K562 (cell line): Measurements from ENCODE around the gene VGF. TPM values are rescaled to one million over a fixed set of nuclear protein-coding genes. Genes with fewer than 3 reads are reported as not detected.
A peak's percentile ranks its signal among the peaks of the same experiment; 100 is the strongest.

Experiments used
- CHCHD3 ChIP-seq: fragments of 250-450 bp; sonication (Bioruptor Pico); IDR thresholded peaks from 2 replicates; pipeline ENCODE4 v2.1.2; 2022; ENCODE audit warnings: mild to moderate bottlenecking
- CTBP1 ChIP-seq: fragments of 450-650 bp; IDR thresholded peaks from 2 replicates; pipeline ENCODE4 v1.6.1; 2016; ENCODE audit warnings: borderline replicate concordance
- GTF2A2 ChIP-seq: IDR thresholded peaks from 2 replicates; pipeline ENCODE4 v1.6.1; 2016; ENCODE audit warnings: mild to moderate bottlenecking, missing genetic modification characterization, missing compliant biosample characterization
- GTF2E2 ChIP-seq: fragments of 200-800 bp; sonication (Bioruptor generic); IDR thresholded peaks from 2 replicates; pipeline ENCODE4 v1.6.1; 2016; ENCODE audit warnings: missing genetic modification characterization, missing compliant biosample characterization
- HDAC1 ChIP-seq, 2 experiments: fragments of 450-650 bp; IDR thresholded peaks; 2 replicates each; pipeline ENCODE4 v1.6.1; 2016 to 2017; ENCODE audit warnings: inconsistent platforms in 1 of 2, mild to moderate bottlenecking in 1 of 2, moderate library complexity in 1 of 2
- MAFK ChIP-seq: IDR thresholded peaks from 2 replicates; pipeline ENCODE4 v1.6.1; 2011; ENCODE audit warnings: low read length, improper control_type of control experiment
- RBM22 ChIP-seq: fragments of 200-400 bp; formaldehyde crosslinking; IDR thresholded peaks from 2 replicates; pipeline ENCODE4 v1.6.1; 2018; ENCODE audit warnings: low read length, low read depth; ENCODE audit not compliant: poor library complexity, severe bottlenecking
- RCOR1 ChIP-seq, 2 experiments: IDR thresholded peaks; 2 replicates each; pipeline ENCODE4 v1.6.1; 2012; ENCODE audit warnings: low read depth in 2 of 2, low read length in 2 of 2, borderline replicate concordance in 1 of 2, improper control_type of control experiment in 1 of 2
- SMARCA4 ChIP-seq: fragments of 450-650 bp; IDR thresholded peaks from 2 replicates; pipeline ENCODE4 v1.6.1; 2016
- SOX6 ChIP-seq: fragments of 450-650 bp; IDR thresholded peaks from 2 replicates; pipeline ENCODE4 v1.6.1; 2014; ENCODE audit warnings: mild to moderate bottlenecking
- SUPT5H ChIP-seq: fragments of 450-650 bp; IDR thresholded peaks from 2 replicates; pipeline ENCODE4 v1.6.1; 2016
- ZNF354B ChIP-seq: fragments of 250-450 bp; sonication (Bioruptor Pico); IDR thresholded peaks from 2 replicates; pipeline ENCODE4 v1.4.0; 2020
- ZNF449 ChIP-seq: fragments of 250-450 bp; sonication (Bioruptor Pico); IDR thresholded peaks from 2 replicates; pipeline ENCODE4 v1.8.0; 2022; ENCODE audit warnings: moderate library complexity, mild to moderate bottlenecking, inconsistent platforms
- ZNF764 ChIP-seq: fragments of 250-450 bp; sonication (Bioruptor Pico); IDR thresholded peaks from 2 replicates; pipeline ENCODE4 v1.4.0; 2020; ENCODE audit warnings: low read depth, mild to moderate bottlenecking, moderate library complexity
- polyA plus RNA-seq, 8 experiments: library from polyadenylated mRNA; depleted of rRNA in 4 of 8; stranded (reverse) in 5 of 8; unstranded in 3 of 8; fragments of >200 nt; fragmentation: Nextera tagmentation in 2 of 8; fragmentation: Illumina TruSeq in 1 of 8; extraction: Ambion mirVana in 2 of 8; extraction: Trizol in 1 of 8; gene quantifications; 2 replicates each; pipeline versions ENCODE4 v1.2.1 to v1.2.3, GENCODE V29; 2011 to 2014; ENCODE audit warnings: inconsistent platforms in 1 of 8, missing spikeins in 1 of 8
- total RNA-seq, 7 experiments: library from RNA; depleted of rRNA in 6 of 7; stranded (reverse); fragments of >200 nt in 6 of 7; fragmentation: Illumina TruSeq in 2 of 7; extraction: Trizol in 2 of 7; gene quantifications; 2 replicates each; pipeline versions ENCODE4 v1.2.1 to v1.2.3, GENCODE V29; 2011 to 2021; ENCODE audit warnings: low replicate concordance in 1 of 7
- TF ChIP-seq, protein P1 (sequence below), 3 experiments: fragments of 200-800 bp in 1 of 3; fragments of 250-450 bp in 1 of 3; fragments of 450-650 bp in 1 of 3; sonication (Bioruptor Pico) in 1 of 3; sonication (Bioruptor generic) in 1 of 3; formaldehyde crosslinking in 1 of 3; IDR thresholded peaks; 2 replicates each; pipeline versions ENCODE4 v1.6.1 to v1.8.0; 2016 to 2022; ENCODE audit warnings: mild to moderate bottlenecking in 2 of 3, missing genetic modification characterization in 2 of 3, missing compliant biosample characterization in 1 of 3, moderate library complexity in 1 of 3

VGF gene
- total and polyA plus RNA-seq, 9 of the 15 experiments (the other 6 are each of a cell fraction or from before 2014, with no cell fraction given), result 0.03 to 5.7 (median 0.34) TPM

- TF ChIP-seq, protein P1, sequence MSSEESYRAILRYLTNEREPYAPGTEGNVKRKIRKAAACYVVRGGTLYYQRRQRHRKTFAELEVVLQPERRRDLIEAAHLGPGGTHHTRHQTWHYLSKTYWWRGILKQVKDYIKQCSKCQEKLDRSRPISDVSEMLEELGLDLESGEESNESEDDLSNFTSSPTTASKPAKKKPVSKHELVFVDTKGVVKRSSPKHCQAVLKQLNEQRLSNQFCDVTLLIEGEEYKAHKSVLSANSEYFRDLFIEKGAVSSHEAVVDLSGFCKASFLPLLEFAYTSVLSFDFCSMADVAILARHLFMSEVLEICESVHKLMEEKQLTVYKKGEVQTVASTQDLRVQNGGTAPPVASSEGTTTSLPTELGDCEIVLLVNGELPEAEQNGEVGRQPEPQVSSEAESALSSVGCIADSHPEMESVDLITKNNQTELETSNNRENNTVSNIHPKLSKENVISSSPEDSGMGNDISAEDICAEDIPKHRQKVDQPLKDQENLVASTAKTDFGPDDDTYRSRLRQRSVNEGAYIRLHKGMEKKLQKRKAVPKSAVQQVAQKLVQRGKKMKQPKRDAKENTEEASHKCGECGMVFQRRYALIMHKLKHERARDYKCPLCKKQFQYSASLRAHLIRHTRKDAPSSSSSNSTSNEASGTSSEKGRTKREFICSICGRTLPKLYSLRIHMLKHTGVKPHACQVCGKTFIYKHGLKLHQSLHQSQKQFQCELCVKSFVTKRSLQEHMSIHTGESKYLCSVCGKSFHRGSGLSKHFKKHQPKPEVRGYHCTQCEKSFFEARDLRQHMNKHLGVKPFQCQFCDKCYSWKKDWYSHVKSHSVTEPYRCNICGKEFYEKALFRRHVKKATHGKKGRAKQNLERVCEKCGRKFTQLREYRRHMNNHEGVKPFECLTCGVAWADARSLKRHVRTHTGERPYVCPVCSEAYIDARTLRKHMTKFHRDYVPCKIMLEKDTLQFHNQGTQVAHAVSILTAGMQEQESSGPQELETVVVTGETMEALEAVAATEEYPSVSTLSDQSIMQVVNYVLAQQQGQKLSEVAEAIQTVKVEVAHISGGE (CRISPR knock-in tag; IDR thresholded peaks at IDR 0.05), result 0 out of 6 replicates have a peak, but pooled peaks of 1 of the 3 experiments have one; percentile 29
- TF ChIP-seq MAFK, result no peak
- no peak for TF ChIP-seq RBM22
- peak; percentile 41; the same call in 1 of the 2 replicates for TF ChIP-seq SOX6
- 0 out of 2 replicates have a peak, but pooled peaks have one; percentile 57 for TF ChIP-seq CTBP1
- TF ChIP-seq SMARCA4, result peak; percentile 81
- TF ChIP-seq ZNF764 (CRISPR knock-in tag), result no peak
- no peak for TF ChIP-seq GTF2A2 (tag)
- TF ChIP-seq RCOR1 (IDR thresholded peaks at IDR 0.05; ENCODE audit: borderline replicate concordance in 1 of 2, low read depth in 2 of 2, low read length in 2 of 2), result peak in 1 of 2 experiments; percentile 87; a peak in 2 of 4 replicates
- peak in 1 of 2 experiments; percentile 39; a peak in 1 of 4 replicates for TF ChIP-seq HDAC1 (IDR thresholded peaks at IDR 0.05)
- TF ChIP-seq GTF2E2 (tag), result 0 out of 2 replicates have a peak, but pooled peaks have one; percentile 21
- no peak for TF ChIP-seq SUPT5H
- 0 out of 2 replicates have a peak, but pooled peaks have one; percentile 42 for TF ChIP-seq ZNF449 (CRISPR knock-in tag)
- TF ChIP-seq ZNF354B (CRISPR knock-in tag), result peak; percentile 22; the same call in 1 of the 2 replicates
- no peak for TF ChIP-seq CHCHD3
Measured at GRCh38 chr7:101121991-101122932, 43.1 kb downstream of the VGF start (continued).
